ENCODE data around the gene OR2W3. TPM values are rescaled to one million over a fixed set of nuclear protein-coding genes. Genes with fewer than 3 reads are reported as not detected.

The OR2W3 gene
- total and polyA plus RNA-seq, 8 donors, result 0.13 to 0.92 TPM; not detected in 6

DNA sequence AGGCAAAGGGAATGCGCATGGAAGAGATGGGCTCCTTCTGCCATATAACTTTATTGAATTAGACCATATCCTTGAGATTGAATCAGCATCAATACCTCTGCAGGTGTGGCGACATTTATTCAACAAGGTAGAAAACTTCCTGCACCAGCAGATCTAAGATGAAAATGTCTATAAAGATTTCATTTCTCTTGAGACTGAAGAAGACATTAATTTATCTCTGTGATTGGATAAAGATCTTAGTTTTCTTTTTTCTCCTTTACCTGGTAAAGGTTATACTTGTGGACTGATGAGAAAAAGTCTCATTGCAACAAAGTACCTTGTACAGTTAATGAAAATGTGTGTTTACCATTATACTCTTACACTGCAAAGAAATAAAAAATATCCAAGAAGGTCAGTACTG lies 24.6 kb downstream of the OR2W3 start, which contains the start of gene OR2T8:
Gene OR2T8 (plus strand): TSS at position 301 of the 400 bp plus-strand sequence. CDS start 766 bp downstream, outside the sequence.
- WGBS, 5 donors, result 41 to 94% (median 92%) methylated on average over 2 of the region's 2 CpGs
- no peaks in the 10 kb centered on the region for H3K4me1 ChIP-seq
- no peaks in the 10 kb centered on the region for H3K27me3 ChIP-seq
- no peaks in the 10 kb centered on the region for H3K36me3 ChIP-seq
- TF ChIP-seq, protein P1, sequence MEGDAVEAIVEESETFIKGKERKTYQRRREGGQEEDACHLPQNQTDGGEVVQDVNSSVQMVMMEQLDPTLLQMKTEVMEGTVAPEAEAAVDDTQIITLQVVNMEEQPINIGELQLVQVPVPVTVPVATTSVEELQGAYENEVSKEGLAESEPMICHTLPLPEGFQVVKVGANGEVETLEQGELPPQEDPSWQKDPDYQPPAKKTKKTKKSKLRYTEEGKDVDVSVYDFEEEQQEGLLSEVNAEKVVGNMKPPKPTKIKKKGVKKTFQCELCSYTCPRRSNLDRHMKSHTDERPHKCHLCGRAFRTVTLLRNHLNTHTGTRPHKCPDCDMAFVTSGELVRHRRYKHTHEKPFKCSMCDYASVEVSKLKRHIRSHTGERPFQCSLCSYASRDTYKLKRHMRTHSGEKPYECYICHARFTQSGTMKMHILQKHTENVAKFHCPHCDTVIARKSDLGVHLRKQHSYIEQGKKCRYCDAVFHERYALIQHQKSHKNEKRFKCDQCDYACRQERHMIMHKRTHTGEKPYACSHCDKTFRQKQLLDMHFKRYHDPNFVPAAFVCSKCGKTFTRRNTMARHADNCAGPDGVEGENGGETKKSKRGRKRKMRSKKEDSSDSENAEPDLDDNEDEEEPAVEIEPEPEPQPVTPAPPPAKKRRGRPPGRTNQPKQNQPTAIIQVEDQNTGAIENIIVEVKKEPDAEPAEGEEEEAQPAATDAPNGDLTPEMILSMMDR (IDR thresholded peaks at IDR 0.05), result no peak
- TF ChIP-seq POLR2AphosphoS5 (IDR thresholded peaks at IDR 0.05) (no peak), EP300 (IDR thresholded peaks at IDR 0.05) (no peak), POLR2A (IDR thresholded peaks at IDR 0.05) (no peak)
- intact Hi-C loops (cut with DNase I; ENCODE audit: low total_unique reads), result no loop called here
- DNase-seq, result no peak
- no peaks in the 10 kb centered on the region for H3K9me3 ChIP-seq
- H3K4me3 ChIP-seq, result no peak within 1 kb of the TSS
- H3K27ac ChIP-seq, result no peak within 1 kb of the TSS

DNA sequence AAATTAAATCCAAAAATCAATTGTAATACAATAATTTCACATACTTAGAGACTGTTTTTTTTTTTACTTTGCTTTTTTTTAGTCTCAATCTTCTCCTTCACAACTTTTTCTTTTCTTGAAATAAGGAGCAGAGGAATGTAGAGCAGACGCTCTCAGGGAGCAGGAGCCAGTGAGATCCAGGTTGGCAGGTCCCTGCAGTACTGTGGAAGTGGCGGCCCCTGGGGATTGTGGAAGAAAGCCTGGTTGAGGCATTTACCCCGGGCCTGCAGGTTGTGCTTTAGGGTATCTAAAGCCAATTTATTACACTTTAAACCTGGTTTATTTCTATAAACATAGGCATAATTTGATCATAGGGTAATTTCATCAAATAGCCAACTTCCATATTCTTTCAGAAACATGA lies 28.6 kb downstream of the OR2W3 start:
- Histone ChIP-seq H3K9me3 (no peaks in the 10 kb centered on the region), H3K4me1 (no peaks in the 10 kb centered on the region), H3K4me3 (no peak overlapping the region), H3K27ac (no peak overlapping the region), H3K36me3 (no peaks in the 10 kb centered on the region), H3K27me3 (no peaks in the 10 kb centered on the region)
- intact Hi-C loops (cut with DNase I; ENCODE audit: low total_unique reads), result no loop called here
- no peak for DNase-seq
- WGBS, 5 donors, result 65 to 68% (median 66%) methylated on average over 3 of the region's 3 CpGs
- TF ChIP-seq EP300 (IDR thresholded peaks at IDR 0.05), result no peak

DNA sequence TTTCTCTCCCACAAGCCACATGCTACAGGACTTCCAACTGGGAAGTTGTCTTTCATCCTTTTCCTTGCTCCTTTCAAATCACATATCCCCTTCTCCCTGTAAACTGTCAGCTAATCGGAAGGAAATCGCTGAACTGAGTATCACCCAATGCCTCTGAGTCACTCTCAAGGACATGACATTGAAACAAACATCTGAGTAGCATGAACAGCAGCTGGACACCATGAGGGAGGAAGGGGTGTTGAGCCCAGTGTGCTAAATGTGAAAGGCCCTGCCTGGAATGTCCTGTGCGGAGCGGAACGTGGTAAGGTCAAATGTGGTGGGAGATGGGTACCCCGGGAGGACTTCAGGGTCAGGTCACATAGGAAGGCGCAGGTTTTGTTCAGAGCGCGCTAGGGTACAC lies 29.5 kb downstream of the OR2W3 start, which contains the start of gene OR2AJ1:
Gene OR2AJ1 (plus strand): TSS at position 22 of the 400 bp plus-strand sequence. CDS start 8,880 bp downstream, outside the sequence.
- no peaks in the 10 kb centered on the region for H3K4me1 ChIP-seq
- H3K9me3 ChIP-seq, result no peaks in the 10 kb centered on the region
- intact Hi-C loops (cut with DNase I; ENCODE audit: low total_unique reads), result no loop called here
- TF ChIP-seq POLR2AphosphoS5 (IDR thresholded peaks at IDR 0.05) (no peak), POLR2A (IDR thresholded peaks at IDR 0.05) (no peak), EP300 (IDR thresholded peaks at IDR 0.05) (no peak)
- TF ChIP-seq, protein P1 (IDR thresholded peaks at IDR 0.05), result no peak
- H3K27me3 ChIP-seq, result no peaks in the 10 kb centered on the region
- DNase-seq, result no peak
- H3K27ac ChIP-seq, result no peak within 1 kb of the TSS
- H3K4me3 ChIP-seq, result no peak within 1 kb of the TSS
- WGBS, 5 donors, result 86 to 89% (median 87%) methylated on average over 9 of the region's 9 CpGs
- H3K36me3 ChIP-seq, result no peaks in the 10 kb centered on the region

DNA sequence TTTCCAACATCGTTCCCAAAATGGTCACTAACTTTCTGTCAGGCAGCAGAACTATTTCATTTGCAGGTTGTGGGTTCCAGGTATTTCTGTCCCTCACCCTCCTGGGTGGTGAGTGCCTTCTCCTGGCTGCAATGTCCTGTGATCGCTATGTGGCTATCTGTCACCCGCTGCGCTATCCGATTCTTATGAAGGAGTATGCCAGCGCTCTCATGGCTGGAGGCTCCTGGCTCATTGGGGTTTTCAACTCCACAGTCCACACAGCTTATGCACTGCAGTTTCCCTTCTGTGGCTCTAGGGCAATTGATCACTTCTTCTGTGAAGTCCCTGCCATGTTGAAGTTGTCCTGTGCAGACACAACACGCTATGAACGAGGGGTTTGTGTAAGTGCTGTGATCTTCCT lies 38.6 kb downstream of the OR2W3 start:
- intact Hi-C loops (cut with DNase I; ENCODE audit: low total_unique reads), result no loop called here
- Histone ChIP-seq H3K36me3 (no peaks in the 10 kb centered on the region), H3K27me3 (peaks cover 0 to 10% (median 3%) of the 10 kb centered on the region in 3 donors), H3K4me1 (no peaks in the 10 kb centered on the region), H3K27ac (no peak overlapping the region), H3K9me3 (peaks cover 0 to 19% (median 17%) of the 10 kb centered on the region in 4 donors), H3K4me3 (no peak overlapping the region)
- 91 to 97% (median 95%) methylated on average over 6 to 8 of the region's 8 CpGs for WGBS, 5 donors
- TF ChIP-seq, protein P1 (IDR thresholded peaks at IDR 0.05), result no peak
- no peak for TF ChIP-seq POLR2A (IDR thresholded peaks at IDR 0.05)
- TF ChIP-seq POLR2AphosphoS5 (IDR thresholded peaks at IDR 0.05), result no peak
- no peak for DNase-seq

DNA sequence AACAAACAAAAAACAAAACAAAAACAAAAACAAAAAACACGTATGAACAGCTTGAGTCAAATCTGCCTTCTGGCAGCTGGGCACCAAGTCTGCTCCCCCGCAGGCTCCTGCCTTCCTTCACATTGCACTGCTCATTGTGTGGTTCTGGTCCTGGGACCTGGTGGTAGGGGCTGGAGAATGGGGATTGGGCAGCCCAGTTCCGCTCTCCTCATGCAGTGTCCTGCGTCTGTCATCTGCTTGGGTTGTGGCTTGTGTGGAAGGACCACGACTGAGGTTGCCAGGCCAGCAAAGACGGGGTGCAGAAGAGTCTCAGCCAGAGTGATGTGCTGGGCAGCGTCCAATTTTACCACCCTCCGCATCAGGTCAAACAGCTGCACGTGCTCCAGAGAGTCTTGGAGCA lies 40.4 kb downstream of the OR2W3 start:
- DNase-seq, result no peak
- WGBS, 5 donors, result 93 to 97% (median 94%) methylated on average over 7 to 9 of the region's 9 CpGs
- Histone ChIP-seq H3K27me3 (peaks cover 0 to 10% (median 3%) of the 10 kb centered on the region in 3 donors), H3K4me3 (no peak overlapping the region), H3K36me3 (no peaks in the 10 kb centered on the region), H3K27ac (no peak overlapping the region), H3K4me1 (no peaks in the 10 kb centered on the region), H3K9me3 (peaks cover 0 to 19% (median 17%) of the 10 kb centered on the region in 4 donors)
- intact Hi-C loops (cut with DNase I; ENCODE audit: low total_unique reads), result no loop called here
- no peak for TF ChIP-seq POLR2A (IDR thresholded peaks at IDR 0.05)
- TF ChIP-seq, protein P1 (IDR thresholded peaks at IDR 0.05), result no peak
- TF ChIP-seq EP300 (IDR thresholded peaks at IDR 0.05), result no peak
- TF ChIP-seq POLR2AphosphoS5 (IDR thresholded peaks at IDR 0.05), result no peak
